Inferior parietal cortex (tissue), 1 donor: Measurements from ENCODE around the gene TBX3.

Source experiments
- DNase-seq: peaks from one replicate; pipeline ENCODE4 v3.0.0-alpha.2; 2016; ENCODE audit errors: extremely low spot score

The TBX3 gene

GRCh38 chr12:114696443-114697242 is 12.7 kb upstream of the TBX3 start:
- DNase-seq: no peak

GRCh38 chr12:114695305-114695592 is 11.3 kb upstream of the TBX3 start:
- no peak for DNase-seq

DNA sequence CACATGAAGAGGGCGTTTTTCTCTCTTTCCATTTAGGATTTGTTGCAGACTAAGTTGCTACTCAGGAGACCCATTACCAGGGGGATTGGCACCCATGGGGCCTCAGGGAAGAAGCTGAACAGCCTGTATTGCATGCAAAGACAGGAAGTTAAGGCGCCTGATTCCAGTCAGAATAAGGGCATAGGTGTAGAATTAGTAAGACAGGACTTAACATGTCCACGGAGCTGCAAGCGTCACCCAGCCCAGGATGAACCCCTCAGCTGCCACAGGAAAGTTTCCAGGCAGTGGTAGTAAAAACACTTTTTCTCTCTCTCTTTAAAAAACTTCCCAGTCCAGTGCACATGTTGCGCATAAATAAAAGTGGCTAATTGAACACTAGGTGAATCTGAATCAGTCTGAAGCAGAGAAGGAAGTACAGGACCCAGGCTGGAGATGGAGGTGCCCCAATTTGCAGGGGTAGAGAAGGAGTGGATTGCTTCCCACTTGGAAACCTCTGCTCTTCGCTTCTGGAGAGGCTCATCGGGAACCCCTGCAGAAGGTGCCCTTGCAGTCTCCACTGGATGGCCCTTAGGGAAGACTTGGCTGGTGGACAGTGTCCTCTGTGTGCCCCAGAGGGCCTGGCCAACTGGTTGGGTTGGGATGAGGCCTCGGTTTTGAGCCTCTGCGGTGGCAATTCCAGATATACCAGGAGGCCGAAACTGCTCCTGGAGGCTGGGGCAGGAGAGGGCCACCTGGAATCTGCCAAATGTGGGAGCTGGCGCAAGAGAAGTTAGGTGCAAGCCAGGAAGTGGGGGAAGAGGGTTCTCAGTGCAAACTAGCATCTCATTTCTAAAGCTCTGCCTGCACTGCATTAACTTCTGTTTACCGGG is 10.7 kb upstream of the TBX3 start:
- no peak for DNase-seq

- DNase-seq: no peak
Measured at GRCh38 chr12:114693532-114693931, 9.6 kb upstream of the TBX3 start.

GRCh38 chr12:114693059-114693531 is 9.1 kb upstream of the TBX3 start:
- no peak for DNase-seq

GRCh38 chr12:114692186-114693058 is 8.4 kb upstream of the TBX3 start:
- DNase-seq: no peak

- no peak for DNase-seq
Measured at GRCh38 chr12:114691763-114692185, 7.8 kb upstream of the TBX3 start.

DNA sequence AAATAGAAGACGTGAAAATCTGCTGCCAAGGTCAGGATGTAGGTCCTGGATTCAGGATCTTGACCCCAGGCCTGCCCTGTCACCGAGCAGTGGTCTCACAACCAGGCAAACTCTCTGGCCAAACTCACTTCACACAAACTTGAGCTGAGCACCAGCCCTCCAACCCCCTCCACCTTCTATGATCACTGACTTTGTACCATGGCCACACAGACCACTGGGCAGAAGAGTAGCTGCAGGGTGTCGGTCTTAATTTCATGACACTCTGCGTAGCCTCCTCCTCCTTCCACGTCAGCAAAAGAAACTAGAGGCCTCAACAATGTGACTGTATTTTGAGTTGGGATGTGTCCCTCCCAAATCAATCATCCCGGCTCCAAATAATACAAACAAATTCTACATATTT is 7.2 kb upstream of the TBX3 start:
- no peak for DNase-seq

GRCh38 chr12:114690267-114691135 is 6.5 kb upstream of the TBX3 start:
- no peak for DNase-seq

GRCh38 chr12:114689075-114689994 is 5.4 kb upstream of the TBX3 start:
- no peak for DNase-seq

DNA sequence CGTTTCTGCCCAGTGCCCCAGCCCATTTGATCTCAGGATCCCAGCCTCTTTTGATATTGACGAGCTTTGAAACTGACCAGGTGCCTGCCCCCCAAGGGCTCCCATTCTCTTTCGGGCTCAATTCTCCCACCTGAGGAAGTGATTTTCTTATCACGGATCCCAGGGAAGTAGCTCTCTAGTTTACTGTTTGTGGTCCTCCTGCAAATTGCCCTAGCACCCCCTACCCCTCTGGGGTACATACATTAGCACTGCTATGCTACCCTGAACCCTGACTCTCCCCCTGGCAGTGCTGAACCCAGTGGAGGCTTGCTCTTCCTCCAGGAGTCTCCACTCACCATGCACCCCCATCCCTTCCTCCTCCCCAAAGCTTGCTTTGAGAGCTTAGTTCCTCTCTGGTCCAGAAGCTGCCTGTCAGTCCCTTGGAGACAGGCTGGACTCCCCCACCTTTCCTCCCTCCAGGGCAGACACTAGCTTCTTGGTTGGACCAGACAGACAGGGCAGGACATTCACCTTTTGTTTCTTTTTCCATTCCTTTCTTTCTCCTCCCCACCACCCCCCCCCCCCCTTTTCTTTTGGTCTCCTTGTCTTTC is 4.4 kb upstream of the TBX3 start:
- DNase-seq: no peak

- no peak for DNase-seq
Measured at GRCh38 chr12:114687802-114688201, 3.8 kb upstream of the TBX3 start.

DNA sequence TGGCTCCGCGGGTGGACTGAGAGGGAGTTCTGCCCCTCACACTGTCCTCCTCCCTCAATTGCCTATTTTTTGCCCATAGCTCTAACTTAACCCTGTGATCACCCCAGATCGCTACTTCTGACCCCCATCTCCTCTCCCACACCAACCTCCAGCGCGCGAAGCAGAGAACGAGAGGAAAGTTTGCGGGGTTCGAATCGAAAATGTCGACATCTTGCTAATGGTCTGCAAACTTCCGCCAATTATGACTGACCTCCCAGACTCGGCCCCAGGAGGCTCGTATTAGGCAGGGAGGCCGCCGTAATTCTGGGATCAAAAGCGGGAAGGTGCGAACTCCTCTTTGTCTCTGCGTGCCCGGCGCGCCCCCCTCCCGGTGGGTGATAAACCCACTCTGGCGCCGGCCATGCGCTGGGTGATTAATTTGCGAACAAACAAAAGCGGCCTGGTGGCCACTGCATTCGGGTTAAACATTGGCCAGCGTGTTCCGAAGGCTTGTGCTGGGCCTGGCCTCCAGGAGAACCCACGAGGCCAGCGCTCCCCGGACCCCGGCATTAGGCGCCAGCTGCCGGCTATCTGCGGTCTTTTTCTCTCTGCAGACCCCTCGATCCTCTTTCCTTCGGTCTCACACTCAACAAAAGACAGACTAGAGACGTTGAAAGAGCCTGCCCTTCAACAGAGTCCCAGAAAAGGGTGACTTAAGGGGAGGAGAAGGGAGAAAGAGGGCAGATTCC is 3.0 kb upstream of the TBX3 start:
- no peak for DNase-seq

- DNase-seq: no peak
Measured at GRCh38 chr12:114686426-114686772, 2.4 kb upstream of the TBX3 start.

GRCh38 chr12:114685869-114686268 is 1.9 kb upstream of the TBX3 start:
- no peak for DNase-seq

GRCh38 chr12:114685320-114685781 is 1.4 kb upstream of the TBX3 start:
- no peak for DNase-seq

DNA sequence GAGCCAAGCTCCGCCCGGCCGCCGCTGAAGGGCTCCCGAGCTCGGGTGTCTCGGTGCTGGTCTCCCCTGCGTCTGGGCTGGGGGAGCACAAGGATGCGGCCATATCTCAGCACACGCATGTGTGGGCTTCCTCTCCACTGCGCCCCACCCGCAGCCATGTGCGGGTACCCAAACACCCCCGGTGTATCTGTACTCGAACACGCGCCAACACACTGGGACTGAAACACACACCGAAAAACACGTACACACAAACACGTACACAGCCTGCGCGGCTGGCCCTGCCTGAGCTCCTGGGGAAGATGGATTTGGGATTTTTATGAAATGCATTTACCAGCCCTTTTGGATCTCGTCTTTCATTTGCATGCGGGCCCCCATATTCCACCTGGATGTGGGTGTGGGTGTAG is 897 bp upstream of the TBX3 start:
- no peak for DNase-seq

- no peak for DNase-seq
Measured at GRCh38 chr12:114683709-114684097, 272 bp downstream of the TBX3 start.
